Effector CD4-positive, alpha-beta T cell (primary cell): Measurements from ENCODE around the gene MEGF11.
"Not testable (repeated sequence)": the region's sequence is repeated elsewhere in the genome, so short reads cannot be mapped to it uniquely, and the experiment has no call there.

Source experiments
- DNase-seq: peaks from one replicate; pipeline ENCODE4 v3.0.0-alpha.2; 2020

The MEGF11 gene

GRCh38 chr15:66022163-66022525, 231.4 kb downstream of the MEGF11 start:
- no peak for DNase-seq

GRCh38 chr15:66021496-66022162, 231.9 kb downstream of the MEGF11 start:
- no peak for DNase-seq

- DNase-seq, result no peak
Observed at GRCh38 chr15:66019826-66020398, 233.6 kb downstream of the MEGF11 start.

- no peak for DNase-seq
Observed at GRCh38 chr15:66019368-66019767, 234.2 kb downstream of the MEGF11 start.

DNA sequence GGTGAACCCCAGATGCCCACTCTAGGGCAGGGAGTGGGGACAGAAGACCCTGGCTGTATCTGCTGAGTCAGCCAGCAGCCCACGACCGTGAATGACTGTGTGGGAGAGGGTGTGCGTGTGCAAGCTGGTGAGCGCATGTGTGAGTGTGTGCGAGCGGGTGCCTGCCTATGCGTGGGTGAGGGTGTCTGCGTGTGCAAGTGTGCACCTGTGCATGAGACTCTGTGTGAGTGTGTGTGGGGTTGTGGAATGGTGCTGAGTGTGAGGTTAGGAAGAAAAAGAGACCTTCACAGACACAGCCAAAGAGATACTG, 235.1 kb downstream of the MEGF11 start:
- no peak for DNase-seq

DNA sequence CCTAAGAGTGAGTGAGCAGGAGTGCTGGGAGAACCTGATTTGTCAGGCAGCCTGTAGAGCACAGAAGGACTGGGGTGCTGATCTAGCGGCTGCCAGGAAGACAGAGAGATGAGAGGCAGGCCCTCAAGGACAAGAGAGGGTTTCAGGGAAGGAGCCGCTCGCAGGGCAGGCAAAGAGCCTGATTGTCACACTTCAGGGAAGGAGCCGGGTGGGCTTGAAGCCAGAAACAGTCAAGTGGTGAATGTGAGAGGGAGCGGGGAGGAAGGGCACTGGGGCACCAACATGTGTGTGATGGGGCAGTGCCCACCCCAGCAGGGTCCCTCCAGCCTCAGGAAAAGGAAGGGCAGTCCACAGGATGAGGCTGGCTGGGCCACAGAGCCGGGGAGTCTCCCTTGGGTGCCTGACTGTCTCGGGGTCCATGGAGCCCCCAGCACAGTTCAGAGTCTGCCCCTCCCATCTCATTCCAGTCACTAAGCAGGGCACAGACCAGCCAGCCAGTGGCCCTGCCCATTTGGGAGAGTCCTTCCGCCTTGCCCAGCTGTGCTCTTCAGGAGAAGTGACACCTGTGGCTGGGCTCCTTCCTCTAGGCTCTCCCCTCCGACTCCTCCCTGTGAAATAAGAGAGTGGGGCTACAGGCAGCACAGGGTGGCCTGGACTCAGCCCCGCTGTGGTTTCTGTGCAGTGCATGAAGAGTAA, 235.6 kb downstream of the MEGF11 start:
- no peak for DNase-seq

- no peak for DNase-seq
Observed at GRCh38 chr15:66017000-66017399, 236.6 kb downstream of the MEGF11 start.

GRCh38 chr15:66016199-66016598, 237.4 kb downstream of the MEGF11 start:
- no peak for DNase-seq

- no peak for DNase-seq
Observed at GRCh38 chr15:66014635-66015182, 238.8 kb downstream of the MEGF11 start.

DNA sequence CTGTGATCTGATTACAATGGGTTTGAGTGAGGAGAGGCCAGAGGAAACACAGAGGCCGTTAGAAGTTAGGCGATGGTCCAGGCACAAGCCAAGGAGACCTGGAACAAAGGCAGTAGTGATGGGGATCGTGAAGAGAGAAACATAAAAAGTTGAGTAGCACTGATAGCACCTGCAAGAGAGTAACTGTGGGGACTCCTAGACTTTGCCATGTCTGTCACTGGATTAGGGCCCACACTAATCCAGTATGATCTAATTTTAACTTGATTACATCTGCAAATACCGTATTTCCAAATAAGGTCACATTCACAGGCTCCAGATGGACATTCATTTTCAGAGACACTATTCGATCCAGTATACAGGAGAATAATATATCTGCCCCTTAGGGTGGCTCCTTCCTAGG, 239.5 kb downstream of the MEGF11 start:
- no peak for DNase-seq

DNA sequence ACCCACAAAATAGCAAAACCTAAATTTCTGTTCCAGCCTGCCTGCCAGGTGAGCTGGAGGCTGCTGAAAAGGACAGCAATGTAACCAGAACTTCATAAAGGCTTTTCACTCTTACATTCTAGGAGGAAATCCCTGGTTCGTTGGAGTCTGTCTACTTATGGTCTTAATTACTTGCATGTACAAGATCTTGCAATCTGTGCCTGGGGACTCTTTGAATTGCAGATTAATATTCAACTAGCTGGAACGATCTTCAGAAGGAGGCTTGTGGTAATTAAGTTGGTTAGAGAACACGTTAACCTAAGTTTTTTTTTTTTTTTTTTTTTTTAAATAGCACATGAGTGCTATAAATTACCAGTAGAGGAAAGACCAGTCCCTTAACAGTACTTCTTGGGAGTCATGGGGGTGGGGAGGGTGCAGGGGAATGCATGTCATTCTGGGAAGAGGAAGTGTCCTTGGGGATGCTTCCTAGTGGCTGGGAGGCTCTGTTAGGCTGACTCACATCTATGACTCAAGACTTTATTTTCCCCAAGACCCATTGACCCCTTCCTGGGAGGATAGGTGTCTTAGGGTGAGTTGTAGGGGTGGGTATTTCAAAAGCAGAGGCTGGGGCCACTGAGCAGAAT, 244.5 kb downstream of the MEGF11 start:
- DNase-seq, result no peak

DNA sequence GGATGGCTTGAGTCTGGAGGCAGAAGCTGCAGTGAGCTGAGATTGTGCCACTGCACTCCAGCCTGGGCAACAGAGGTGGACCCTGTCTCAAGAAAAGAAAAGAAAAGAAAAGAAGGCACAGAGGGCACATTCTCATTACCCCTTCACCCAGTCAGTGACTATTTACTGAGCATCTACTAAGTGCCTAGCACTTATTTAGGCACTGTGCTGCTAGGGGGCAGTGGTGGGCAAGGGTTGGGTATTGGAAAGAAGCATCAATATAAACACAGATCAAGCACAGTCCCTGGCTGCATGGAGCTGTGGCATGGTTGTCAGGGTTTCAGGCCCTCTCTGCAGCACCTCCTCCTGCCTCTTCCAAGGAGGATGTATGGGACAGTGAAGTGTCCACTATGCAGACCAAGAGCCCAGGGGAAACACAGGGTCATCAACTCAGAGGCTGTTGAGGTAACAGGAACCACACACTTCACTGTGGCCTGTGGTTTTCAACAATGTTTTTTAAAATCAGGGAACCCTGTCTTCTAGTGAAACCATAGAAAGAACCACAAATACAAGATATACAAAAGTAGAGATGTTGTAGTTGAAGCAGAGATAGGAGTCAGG, 245.8 kb downstream of the MEGF11 start:
- no peak for DNase-seq

DNA sequence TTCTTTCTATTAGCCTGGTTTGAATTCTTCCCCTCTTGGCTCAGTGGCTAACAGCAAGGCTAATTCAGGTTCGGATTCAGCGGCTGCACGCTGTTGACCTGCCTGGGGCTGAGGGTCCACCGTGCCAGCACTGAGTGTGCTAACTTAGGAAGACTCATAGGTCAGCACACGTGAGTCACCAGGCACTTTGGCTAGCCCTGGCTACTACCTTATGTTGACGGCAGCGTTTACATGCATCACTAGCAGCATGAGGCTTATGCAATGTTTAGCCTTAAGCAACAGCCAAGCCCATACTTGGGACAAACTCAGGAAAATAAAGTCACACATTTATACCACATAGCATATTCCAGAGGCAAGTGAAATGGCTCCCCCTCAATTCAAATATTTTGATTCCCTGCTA, 246.6 kb downstream of the MEGF11 start:
- DNase-seq, result no peak

- DNase-seq, result no peak
Observed at GRCh38 chr15:66004618-66005262, 248.8 kb downstream of the MEGF11 start.

DNA sequence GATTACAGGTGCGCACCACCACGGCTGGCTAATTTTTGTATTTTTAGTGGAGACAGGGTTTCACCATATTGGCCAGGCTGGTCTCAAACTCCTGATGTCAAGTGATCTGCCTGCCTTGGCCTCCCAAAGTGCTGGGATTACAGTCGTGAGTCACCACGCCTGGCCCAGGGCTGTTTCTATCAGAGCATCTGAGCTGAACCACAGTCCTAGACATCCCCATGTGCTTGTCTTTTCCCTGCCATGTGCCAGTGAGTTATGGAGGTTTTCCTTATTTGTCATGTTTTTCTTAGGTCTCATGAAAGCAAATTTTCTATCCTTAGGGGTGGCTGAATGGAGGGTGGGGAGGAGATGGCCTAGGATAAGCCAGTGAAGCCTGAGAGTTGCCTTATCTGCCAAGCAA, 250.4 kb downstream of the MEGF11 start:
- DNase-seq, result not testable (repeated sequence)

DNA sequence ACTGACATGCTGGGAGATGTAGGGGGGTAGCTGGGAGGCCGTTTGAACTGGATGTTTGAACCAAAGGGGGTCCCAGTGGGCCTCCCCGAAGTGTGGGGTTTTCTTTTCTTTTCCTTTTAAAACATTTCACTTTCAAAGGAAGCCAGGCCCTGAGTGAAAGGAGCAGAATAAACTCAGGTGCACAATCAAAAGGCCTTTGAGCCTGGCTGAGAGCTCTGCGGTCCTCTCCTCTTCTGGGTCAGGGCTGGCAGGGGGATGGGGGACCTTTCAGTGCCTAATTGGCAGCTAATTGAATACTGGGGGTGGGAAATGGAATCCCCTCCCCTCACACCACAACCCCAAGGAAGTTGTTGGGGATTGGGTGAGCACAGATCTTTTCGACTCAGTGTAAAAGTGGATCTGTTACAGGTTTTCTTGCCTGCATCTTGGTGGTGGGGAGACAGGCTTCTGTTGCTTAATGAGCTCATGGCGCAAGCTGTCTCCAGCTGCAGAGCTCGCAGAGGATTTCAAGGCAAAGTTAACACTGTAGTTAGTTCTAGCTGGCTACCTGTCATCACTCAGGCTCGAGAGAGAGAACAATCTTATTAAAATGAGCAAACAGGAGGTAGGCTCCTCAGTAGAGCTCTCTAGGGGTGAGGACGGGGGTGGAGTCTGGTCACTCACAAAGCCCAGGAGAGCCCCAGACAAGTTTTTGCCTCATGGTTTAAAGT, 251.7 kb downstream of the MEGF11 start:
- no peak for DNase-seq

DNA sequence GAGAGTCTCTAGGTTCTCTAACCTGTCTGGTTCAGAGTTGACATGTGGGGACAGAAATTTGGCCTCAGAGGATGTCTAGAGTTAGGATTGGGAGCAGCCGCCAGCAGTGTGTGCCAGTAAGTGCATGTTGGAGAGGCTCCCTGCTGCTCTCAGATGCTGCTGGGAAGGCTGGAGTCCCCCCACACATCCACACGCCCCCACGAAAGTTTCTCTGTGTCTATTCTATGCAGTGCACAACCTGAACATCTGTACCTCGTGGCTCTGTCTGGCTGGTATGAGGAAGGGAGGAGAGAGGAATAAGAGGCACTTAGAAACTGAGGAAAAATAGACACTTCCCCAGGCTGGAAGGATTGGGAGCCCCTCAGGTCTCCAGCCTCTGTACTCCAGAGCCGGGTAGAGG, 252.5 kb downstream of the MEGF11 start:
- no peak for DNase-seq

DNA sequence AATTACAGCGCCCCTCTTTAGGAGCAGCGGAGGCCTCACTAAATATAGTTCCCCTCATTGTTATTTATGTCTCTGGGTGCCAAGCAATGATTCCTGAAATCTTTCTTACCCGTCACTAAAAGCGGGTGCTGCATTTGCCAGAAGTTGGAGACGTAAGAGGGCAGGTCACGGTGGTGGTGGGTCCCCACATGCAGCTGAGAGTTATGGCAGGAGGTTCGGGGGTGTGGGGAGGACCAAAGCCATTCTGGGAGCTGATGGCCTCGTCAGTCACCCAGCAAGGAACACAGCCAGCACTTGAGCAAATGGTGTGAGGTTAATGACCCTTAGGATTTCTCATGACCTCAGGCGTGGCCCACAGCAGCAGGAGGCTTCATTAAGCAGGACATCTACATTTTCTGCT, 255.1 kb downstream of the MEGF11 start:
- no peak for DNase-seq

DNA sequence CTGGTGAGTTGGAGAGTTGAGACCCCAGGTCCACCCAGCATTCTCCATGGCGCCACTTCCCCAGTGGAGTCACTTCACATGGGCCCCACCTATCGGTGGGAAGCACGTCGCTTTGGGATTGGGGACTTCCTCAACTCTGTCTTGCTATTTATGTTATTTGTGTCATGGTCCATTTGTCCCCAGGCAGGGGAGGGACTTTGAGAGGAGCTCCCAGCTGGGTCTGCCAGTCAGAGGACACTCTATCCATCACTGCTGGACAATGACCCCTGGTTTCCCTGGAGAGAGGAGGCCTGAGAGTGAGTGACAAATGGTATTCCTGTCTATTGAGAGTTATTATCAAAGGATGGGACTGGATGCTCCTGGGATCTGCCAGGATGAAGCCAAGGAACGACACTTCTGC, 256.6 kb downstream of the MEGF11 start:
- no peak for DNase-seq

DNA sequence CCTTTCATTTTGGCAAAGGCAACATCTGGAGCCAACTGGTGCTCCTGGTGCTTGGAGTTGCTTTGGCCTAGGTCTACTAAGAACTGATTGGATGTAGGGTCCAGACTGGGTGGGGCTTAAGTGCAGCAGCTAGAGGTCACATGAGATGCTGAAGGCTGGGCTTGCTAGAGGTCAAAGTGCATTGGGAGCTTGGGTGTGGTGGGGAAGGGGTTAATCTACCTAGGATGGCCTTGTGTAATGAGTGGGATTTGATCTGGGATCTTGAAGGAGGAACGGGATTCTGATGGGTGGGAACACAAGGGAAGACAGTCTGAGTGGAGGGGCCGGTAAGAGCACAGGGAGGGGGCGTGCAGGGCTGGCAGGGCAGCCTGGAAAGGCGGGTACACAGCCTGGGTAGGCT, 258.7 kb downstream of the MEGF11 start:
- no peak for DNase-seq

DNA sequence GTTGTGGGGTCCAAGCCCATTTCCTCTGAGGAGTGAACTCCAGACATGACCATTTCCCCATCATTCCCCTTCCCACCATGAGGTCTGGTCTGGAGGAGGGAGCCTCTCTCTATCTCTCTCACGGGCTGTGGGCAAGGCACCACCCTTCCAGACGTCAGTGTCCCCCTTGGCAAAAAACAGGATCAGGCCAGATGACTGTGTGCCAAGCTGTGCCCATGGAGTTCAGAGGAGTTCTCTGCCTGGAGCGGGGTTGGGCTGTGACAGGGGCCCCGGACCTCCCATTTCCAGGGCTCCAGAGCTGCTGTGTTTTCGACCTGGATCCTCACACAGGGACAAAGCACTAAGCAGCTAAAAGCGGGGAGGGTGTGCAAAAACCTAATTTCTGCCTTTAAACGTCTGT, 259.8 kb downstream of the MEGF11 start:
- no peak for DNase-seq

DNA sequence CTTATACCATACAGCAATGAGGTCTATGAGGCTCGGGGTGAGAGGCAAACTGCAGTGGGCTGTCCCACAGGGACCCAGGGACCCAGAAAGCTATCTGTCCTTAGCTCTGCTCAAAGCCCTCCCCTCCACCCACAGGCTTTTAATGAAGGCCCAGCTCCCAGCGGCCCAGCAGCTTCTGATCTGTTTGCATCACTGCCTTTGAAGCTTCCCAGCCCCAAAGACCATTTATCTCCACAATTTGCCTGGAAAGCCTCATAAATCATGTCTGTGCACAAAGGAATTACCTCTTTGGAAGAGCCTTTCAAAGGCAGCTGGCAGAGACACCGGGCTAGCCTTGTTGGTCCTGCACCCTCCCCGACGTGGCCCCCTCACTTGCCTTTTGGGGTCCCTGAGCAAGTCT, 260.3 kb downstream of the MEGF11 start:
- DNase-seq, result no peak
